NK-92 (cell line): ENCODE results near the gene IFI44.

ENCODE experiments used
- DNase-seq: peaks from one replicate; lab custom pipeline; 2025; ENCODE audit not compliant: unreplicated experiment; lab: John Stamatoyannopoulos, UW

IFI44 gene

GRCh38 chr1:78649628-78650027 lies at the start of gene IFI44:
Gene IFI44 (plus strand): TSS chr1:78649831. CDS start chr1:78650196, 365 bp downstream.
- no peak for DNase-seq

GRCh38 chr1:78601068-78601467 lies 48.6 kb upstream of the IFI44 start:
- DNase-seq, result no peak

GRCh38 chr1:78603206-78603605 lies 46.4 kb upstream of the IFI44 start:
- DNase-seq, result no peak

- DNase-seq, result no peak
These were observed 45.0 kb upstream of the IFI44 start for GRCh38 chr1:78604643-78605042.

- no peak for DNase-seq
These were observed 43.4 kb upstream of the IFI44 start for GRCh38 chr1:78606274-78606673.

GRCh38 chr1:78607334-78607927 lies 42.2 kb upstream of the IFI44 start:
- DNase-seq, result no peak

- DNase-seq, result no peak
These were observed 41.7 kb upstream of the IFI44 start for GRCh38 chr1:78607944-78608343.

- DNase-seq, result no peak
These were observed 32.0 kb upstream of the IFI44 start for GRCh38 chr1:78617615-78618026.

- DNase-seq, result no peak
These were observed 30.6 kb upstream of the IFI44 start for GRCh38 chr1:78619032-78619431.

- no peak for DNase-seq
These were observed 30.2 kb upstream of the IFI44 start for GRCh38 chr1:78619446-78619802.

GRCh38 chr1:78619803-78620579 lies 29.6 kb upstream of the IFI44 start, which contains the start of gene IFI44L:
Gene IFI44L (plus strand): TSS chr1:78620448. CDS start chr1:78627916, 7,468 bp downstream.
- DNase-seq, result no peak

GRCh38 chr1:78620666-78621065 lies 29.0 kb upstream of the IFI44 start:
- DNase-seq, result no peak

- DNase-seq, result no peak
These were observed 27.1 kb upstream of the IFI44 start for GRCh38 chr1:78622548-78622947.

- no peak for DNase-seq
These were observed 25.6 kb upstream of the IFI44 start for GRCh38 chr1:78624035-78624434.

- no peak for DNase-seq
These were observed 22.3 kb upstream of the IFI44 start for GRCh38 chr1:78627321-78627720.

- no peak for DNase-seq
These were observed 19.0 kb upstream of the IFI44 start for GRCh38 chr1:78630600-78630999.

GRCh38 chr1:78633209-78633608 lies 16.4 kb upstream of the IFI44 start:
- no peak for DNase-seq

- no peak for DNase-seq
These were observed 9.2 kb upstream of the IFI44 start for GRCh38 chr1:78640462-78640861.

GRCh38 chr1:78641558-78641957 lies 8.1 kb upstream of the IFI44 start:
- DNase-seq, result no peak

- DNase-seq, result no peak
These were observed 3.9 kb upstream of the IFI44 start for GRCh38 chr1:78645723-78646122.

- DNase-seq, result no peak
These were observed 2.4 kb upstream of the IFI44 start for GRCh38 chr1:78647238-78647637.

- no peak for DNase-seq
These were observed 556 bp downstream of the IFI44 start for GRCh38 chr1:78650114-78650660.
